GM23248 (cell line): ENCODE measurements around the gene OR5D18. TPM values are rescaled to one million over a fixed set of nuclear protein-coding genes. Genes with fewer than 3 reads are reported as not detected.

Experiments used
- DNase-seq: peaks from one replicate; pipeline ENCODE4 v3.0.0-alpha.2; 2015
- H2AFZ ChIP-seq: fragments of 200-600 bp; sonication (generic); 2 replicates; pipeline ENCODE4 v1.6.1; 2016; ENCODE audit warnings: antibody characterized with exemption
- H3F3A ChIP-seq: fragments of 200-600 bp; sonication (generic); 2 replicates; pipeline ENCODE4 v1.6.1; 2016; ENCODE audit warnings: mild to moderate bottlenecking, antibody characterized with exemption, mixed run types; ENCODE audit not compliant: insufficient read depth
- H3K27ac ChIP-seq: fragments of 200-600 bp; sonication (generic); 2 replicates; pipeline ENCODE4 v1.5.1; 2016; ENCODE audit warnings: mild to moderate bottlenecking
- H3K27me3 ChIP-seq: fragments of 200-600 bp; sonication (generic); replicated peaks from 2 replicates; pipeline ENCODE4 v1.6.1; 2016; ENCODE audit warnings: mild to moderate bottlenecking; ENCODE audit not compliant: insufficient read depth
- H3K36me3 ChIP-seq: fragments of 200-600 bp; sonication (generic); 2 replicates; pipeline ENCODE4 v1.6.1; 2016; ENCODE audit warnings: low read depth, mild to moderate bottlenecking
- H3K4me1 ChIP-seq: fragments of 200-600 bp; sonication (generic); 2 replicates; pipeline ENCODE4 v1.6.1; 2016; ENCODE audit warnings: mild to moderate bottlenecking; ENCODE audit not compliant: insufficient read depth
- H3K4me2 ChIP-seq: fragments of 200-600 bp; sonication (generic); one replicate; pipeline ENCODE4 v1.6.1; 2016; ENCODE audit warnings: mild to moderate bottlenecking; ENCODE audit not compliant: unreplicated experiment
- H3K4me3 ChIP-seq: fragments of 200-600 bp; sonication (generic); 2 replicates; pipeline ENCODE4 v1.5.1; 2016; ENCODE audit warnings: mild to moderate bottlenecking
- H3K79me2 ChIP-seq: fragments of 200-600 bp; sonication (generic); 2 replicates; pipeline ENCODE4 v1.6.1; 2016; ENCODE audit warnings: mild to moderate bottlenecking; ENCODE audit not compliant: insufficient read depth
- H3K9ac ChIP-seq: fragments of 200-600 bp; sonication (generic); 2 replicates; pipeline ENCODE4 v1.6.1; 2016; ENCODE audit warnings: mild to moderate bottlenecking
- H3K9me2 ChIP-seq: fragments of 200-600 bp; sonication (generic); 2 replicates; pipeline ENCODE4 v1.6.1; 2016; ENCODE audit warnings: mixed run types, mild to moderate bottlenecking, moderate library complexity; ENCODE audit not compliant: insufficient read depth
- H3K9me3 ChIP-seq: fragments of 200-600 bp; sonication (generic); one replicate; pipeline ENCODE4 v1.6.1; 2017; ENCODE audit warnings: low read depth
- H4K20me1 ChIP-seq: fragments of 200-600 bp; sonication (generic); 2 replicates; pipeline ENCODE4 v1.6.0; 2016; ENCODE audit not compliant: insufficient read depth
- EZH2 ChIP-seq: fragments of 200-600 bp; sonication (generic); IDR thresholded peaks from 2 replicates; pipeline ENCODE4 v1.6.1; 2018; ENCODE audit warnings: antibody characterized with exemption, mild to moderate bottlenecking; ENCODE audit not compliant: insufficient read depth, poor library complexity, severe bottlenecking
- EZH2phosphoT487 ChIP-seq: fragments of 200-600 bp; sonication (generic); IDR thresholded peaks from 2 replicates; pipeline ENCODE4 v1.6.1; 2018; ENCODE audit warnings: antibody characterized with exemption, moderate library complexity, mild to moderate bottlenecking, low read depth; ENCODE audit not compliant: insufficient read depth
- WGBS, 2 experiments: methylation state at CpG; one replicate each; pipeline ENCODE4 v1.1.6; 2015 to 2017; ENCODE audit warnings: low lambda C conversion rate in 2 of 2, low coverage in 1 of 2; ENCODE audit errors: missing lambda C conversion rate in 2 of 2; 5-methylcytosine and 5-hydroxymethylcytosine counted together
- in situ Hi-C: fragments of 300-500 bp; cut with MboI; formaldehyde crosslinking; loops from 2 replicates; pipeline ENCODE4 v1.15.0; 2020
- polyA plus RNA-seq: library from polyadenylated mRNA; unstranded; fragments of >200 nt; fragmentation: Nextera tagmentation; extraction: Ambion mirVana; gene quantifications from 2 replicates; pipeline ENCODE4 v1.2.1, GENCODE V29; 2016
- total RNA-seq: library from RNA; depleted of rRNA; stranded (reverse); fragments of >200 nt; shearing (Covaris generic); gene quantifications from 2 replicates; pipeline ENCODE4 v1.2.3, GENCODE V29; 2014

Gene OR5D18
- total and polyA plus RNA-seq, 2 experiments from 2014 or later, result not detected

DNA sequence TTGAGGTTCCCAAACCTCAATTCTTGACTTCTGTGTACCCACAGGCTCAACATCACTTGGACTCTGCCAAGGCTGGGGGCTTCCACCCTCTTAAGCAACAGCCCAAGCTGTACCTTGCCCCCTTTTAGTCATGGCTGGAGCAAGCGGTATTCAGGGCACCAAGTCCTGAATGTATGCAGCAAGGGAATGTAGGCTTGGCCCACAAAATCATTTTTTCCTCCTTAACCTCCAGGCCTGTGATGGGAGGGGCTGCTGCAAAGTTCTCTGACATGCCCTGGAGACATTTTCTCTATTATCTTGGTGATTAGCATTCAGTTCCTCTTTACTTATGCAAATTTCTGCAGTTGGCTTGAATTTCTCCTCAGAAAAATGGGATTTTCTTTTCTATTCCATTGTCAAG is 13.2 kb upstream of the OR5D18 start:
- Histone ChIP-seq H3K36me3 (no peaks in the 10 kb centered on the region), H3F3A (no peaks in the 10 kb centered on the region), H3K4me3 (no peak overlapping the region), H3K4me2 (no peak overlapping the region), H4K20me1 (no peaks in the 10 kb centered on the region), H3K79me2 (no peaks in the 10 kb centered on the region), H3K27ac (no peak overlapping the region), H2AFZ (no peak overlapping the region), H3K9me3 (no peaks in the 10 kb centered on the region), H3K9me2 (no peaks in the 10 kb centered on the region), H3K4me1 (no peaks in the 10 kb centered on the region), H3K9ac (no peak overlapping the region), H3K27me3 (no peaks in the 10 kb centered on the region)
- 28 to 47% methylated on average over 1 of the region's 1 CpG for WGBS, 2 experiments
- in situ Hi-C loops, result loop anchor here (25.0 kb wide), 1 partner anchor 1231 kb away; no protein-coding TSS in a partner anchor
- no peak for DNase-seq
- TF ChIP-seq EZH2, result no peak
- TF ChIP-seq EZH2phosphoT487, result no peak

DNA sequence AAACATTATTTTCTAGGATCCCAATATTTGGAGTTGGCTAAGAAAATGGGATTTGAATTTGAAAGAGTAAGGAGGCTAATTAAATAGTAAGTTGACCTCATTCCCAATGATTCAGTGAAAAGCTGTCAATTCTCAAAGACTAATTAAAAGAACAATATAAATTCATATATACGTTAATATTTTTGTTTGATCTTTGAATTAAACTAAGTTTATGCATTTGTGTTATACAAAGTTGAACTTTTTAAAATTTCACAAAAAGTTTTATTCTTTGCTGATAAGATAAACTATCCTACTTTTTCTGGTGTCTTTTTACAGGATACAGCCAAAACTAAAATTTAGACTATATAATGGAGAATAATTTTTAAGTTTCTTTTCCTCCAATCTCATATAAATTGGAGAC is 8.4 kb upstream of the OR5D18 start, which contains the start of gene OR5L1:
TSS of gene OR5L1 (plus strand) at position 301 of the 400 bp plus-strand sequence. CDS start 100 bp downstream, outside the sequence.
- Histone ChIP-seq H3K36me3 (no peaks in the 10 kb centered on the region), H3K4me3 (no peak within 1 kb of the TSS), H3K4me2 (no peak within 1 kb of the TSS), H4K20me1 (no peaks in the 10 kb centered on the region), H3K9ac (no peak within 1 kb of the TSS), H3K9me2 (no peaks in the 10 kb centered on the region), H3K79me2 (no peaks in the 10 kb centered on the region), H2AFZ (no peak within 1 kb of the TSS), H3K9me3 (no peaks in the 10 kb centered on the region), H3K27ac (no peak within 1 kb of the TSS), H3K4me1 (no peaks in the 10 kb centered on the region), H3F3A (no peaks in the 10 kb centered on the region), H3K27me3 (no peaks in the 10 kb centered on the region)
- no peak for DNase-seq
- in situ Hi-C loops, result loop anchor here (25.0 kb wide), 1 partner anchor 1226 kb away; no protein-coding TSS in a partner anchor
- WGBS, 2 experiments, result 33 to 44% methylated on average over 1 of the region's 1 CpG
- no peak for TF ChIP-seq EZH2phosphoT487
- TF ChIP-seq EZH2, result no peak

DNA sequence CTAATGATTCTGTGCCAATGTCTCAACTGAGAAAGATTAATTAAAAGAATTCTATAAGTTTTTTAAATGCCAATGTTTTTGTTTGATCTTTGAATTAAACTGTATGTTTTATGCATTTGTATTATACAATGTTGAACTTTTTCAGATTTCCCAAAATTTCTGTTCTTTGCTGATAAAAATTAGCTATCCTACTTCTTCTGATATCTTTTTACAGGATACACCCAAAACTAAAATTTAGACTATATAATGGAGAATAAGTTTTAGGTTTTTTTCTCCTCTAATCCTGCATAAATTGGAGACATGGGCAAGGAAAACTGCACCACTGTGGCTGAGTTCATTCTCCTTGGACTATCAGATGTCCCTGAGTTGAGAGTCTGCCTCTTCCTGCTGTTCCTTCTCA is 7.5 kb downstream of the OR5D18 start, which contains the start of gene OR5L2:
TSS of gene OR5L2 (plus strand) at position 301 of the 400 bp plus-strand sequence. CDS start at position 301, 0 bp downstream.
- Histone ChIP-seq H3K9ac (no peak within 1 kb of the TSS), H3K27me3 (no peaks in the 10 kb centered on the region), H3K9me2 (no peaks in the 10 kb centered on the region), H3K9me3 (no peaks in the 10 kb centered on the region), H3K79me2 (no peaks in the 10 kb centered on the region), H3K27ac (no peak within 1 kb of the TSS), H3F3A (no peaks in the 10 kb centered on the region), H3K4me1 (no peaks in the 10 kb centered on the region), H3K36me3 (no peaks in the 10 kb centered on the region), H3K4me3 (no peak within 1 kb of the TSS), H3K4me2 (no peak within 1 kb of the TSS), H2AFZ (no peak within 1 kb of the TSS), H4K20me1 (no peaks in the 10 kb centered on the region)
- in situ Hi-C loops, result no loop called here
- TF ChIP-seq EZH2 (no peak), EZH2phosphoT487 (no peak)
- DNase-seq, result no peak

DNA sequence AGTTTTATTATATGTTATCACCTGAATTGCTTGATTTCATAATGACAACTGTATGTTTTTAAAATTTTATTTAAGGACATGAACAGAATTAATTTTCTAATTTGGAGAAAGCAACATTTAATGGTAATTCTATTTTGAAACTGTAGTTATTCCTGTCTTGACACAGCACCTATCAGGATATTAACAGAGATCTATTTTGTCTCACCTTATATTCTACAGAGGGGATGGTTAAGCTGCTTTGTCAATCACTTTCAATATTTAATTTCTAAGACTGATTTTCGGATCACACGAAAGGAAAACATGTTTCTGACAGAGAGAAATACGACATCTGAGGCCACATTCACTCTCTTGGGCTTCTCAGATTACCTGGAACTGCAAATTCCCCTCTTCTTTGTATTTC is 19.0 kb downstream of the OR5D18 start, which contains the start of gene OR5D16:
TSS of gene OR5D16 (plus strand) at position 301 of the 400 bp plus-strand sequence. CDS start at position 301, 0 bp downstream.
- DNase-seq, result no peak
- 0 out of 2 replicates have a peak, but pooled peaks cover 3% of the 10 kb centered on the region for H3K9me2 ChIP-seq
- no peaks in the 10 kb centered on the region for H3K9me3 ChIP-seq
- H3K4me2 ChIP-seq, result no peak within 1 kb of the TSS
- no peaks in the 10 kb centered on the region for H3F3A ChIP-seq
- no peak for TF ChIP-seq EZH2
- no peak for TF ChIP-seq EZH2phosphoT487
- 0 to 1% methylated on average over 3 of the region's 3 CpGs for WGBS, 2 experiments
- H3K4me3 ChIP-seq, result no peak within 1 kb of the TSS
- no peak within 1 kb of the TSS for H3K27ac ChIP-seq
- H3K36me3 ChIP-seq, result no peaks in the 10 kb centered on the region
- H2AFZ ChIP-seq, result no peak within 1 kb of the TSS
- no peaks in the 10 kb centered on the region for H3K27me3 ChIP-seq
- H4K20me1 ChIP-seq, result no peaks in the 10 kb centered on the region
- in situ Hi-C loops, result no loop called here
- no peaks in the 10 kb centered on the region for H3K4me1 ChIP-seq
- no peak within 1 kb of the TSS for H3K9ac ChIP-seq
- H3K79me2 ChIP-seq, result no peaks in the 10 kb centered on the region

DNA sequence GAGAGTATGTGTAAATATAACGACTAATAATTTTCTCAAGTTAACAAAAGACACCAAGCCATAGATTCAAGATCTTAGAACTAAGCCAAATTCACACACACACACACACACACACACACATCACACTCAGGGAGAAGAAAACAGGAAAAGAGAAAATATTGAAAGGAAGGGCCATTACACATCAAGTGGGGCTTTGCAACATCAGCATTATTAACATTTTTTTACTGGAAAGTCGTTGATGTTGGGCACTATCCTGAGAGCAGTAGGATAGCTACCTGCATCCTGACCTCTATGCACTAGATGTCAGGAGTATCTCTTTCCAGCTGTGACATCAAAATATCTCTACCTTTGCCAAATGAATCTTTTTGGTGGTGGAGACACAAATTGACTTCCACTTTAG is 28.0 kb downstream of the OR5D18 start:
- no peaks in the 10 kb centered on the region for H3F3A ChIP-seq
- no peaks in the 10 kb centered on the region for H3K36me3 ChIP-seq
- no peak for DNase-seq
- H3K4me1 ChIP-seq, result no peaks in the 10 kb centered on the region
- no peaks in the 10 kb centered on the region for H3K27me3 ChIP-seq
- no peaks in the 10 kb centered on the region for H3K9me3 ChIP-seq
- 0% methylated on average over 2 of the region's 2 CpGs for WGBS, 2 experiments
- in situ Hi-C loops, result no loop called here
- no peak overlapping the region for H3K27ac ChIP-seq
- no peaks in the 10 kb centered on the region for H3K79me2 ChIP-seq
- TF ChIP-seq EZH2phosphoT487 (no peak), EZH2 (no peak)
- H4K20me1 ChIP-seq, result no peaks in the 10 kb centered on the region
- H2AFZ ChIP-seq, result no peak overlapping the region
- H3K4me3 ChIP-seq, result no peak overlapping the region
- no peak overlapping the region for H3K9ac ChIP-seq
- no peaks in the 10 kb centered on the region for H3K9me2 ChIP-seq
- no peak overlapping the region for H3K4me2 ChIP-seq
